ENCODE data around the gene CBX1. TPM values are rescaled to one million over a fixed set of nuclear protein-coding genes. Genes with fewer than 3 reads are reported as not detected.
"Not testable (repeated sequence)": the region's sequence is repeated elsewhere in the genome, so short reads cannot be mapped to it uniquely, and the experiment has no call there.

The CBX1 gene
- total and polyA plus RNA-seq, 2 of the 8 experiments (the other 6 are each of a cell fraction or from before 2014, with no cell fraction given): 38.7 to 173 TPM

DNA sequence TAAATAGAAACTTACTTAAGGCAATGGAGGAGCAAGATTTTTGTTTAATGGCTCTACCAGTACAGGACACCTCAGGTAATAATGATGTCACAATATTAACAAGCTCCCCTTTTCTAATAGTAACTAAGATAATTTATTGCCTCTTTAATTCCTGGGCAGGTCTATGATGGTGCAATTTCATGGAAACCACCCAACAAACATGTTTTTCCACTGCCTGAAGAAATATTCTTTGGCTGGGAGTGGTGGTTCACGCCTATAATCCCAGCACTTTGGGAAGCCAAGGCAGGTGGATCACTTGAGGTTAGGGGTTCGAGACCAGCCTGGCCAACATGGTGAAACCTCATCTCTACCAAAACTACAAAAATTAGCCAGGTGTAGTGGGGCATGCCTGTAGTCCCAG lies 33.5 kb downstream of the CBX1 start:
- Histone ChIP-seq H4K20me1 (replicated peaks in 1 of 2; ENCODE audit: control insufficient read depth in 1 of 2, insufficient read depth in 2 of 2, low read length in 2 of 2) (peaks cover 9 to 22% of the 10 kb centered on the region in 2 experiments), H3K36me3 (ENCODE audit: control insufficient read depth in 2 of 4, insufficient read depth in 4 of 4, low read length in 3 of 4) (peaks cover 8 to 53% (median 26%) of the 10 kb centered on the region in 4 experiments)
- not testable (repeated sequence) for H3K27me3 ChIP-seq (replicated peaks in 1 of 4; ENCODE audit: control insufficient read depth in 3 of 4, extremely low read depth in 1 of 4, insufficient read depth in 3 of 4, low read length in 3 of 4); FAIRE-seq; H4K5ac ChIP-seq (ENCODE audit: insufficient read length, low read depth, low read length); H3K4me2 ChIP-seq (ENCODE audit: insufficient read depth in 1 of 2, low read depth in 2 of 2, low read length in 2 of 2); H2BK120ac ChIP-seq (replicated peaks; ENCODE audit: low read depth, low read length); H2BK5ac ChIP-seq (ENCODE audit: low read depth, low read length); H4K8ac ChIP-seq (ENCODE audit: extremely low read depth, insufficient read depth, low read length); H3K79me1 ChIP-seq (ENCODE audit: low read depth, low read length); H4K91ac ChIP-seq (replicated peaks; ENCODE audit: insufficient read length, low read length); H3K23ac ChIP-seq (ENCODE audit: insufficient read length); H3K14ac ChIP-seq (ENCODE audit: insufficient read length); DNase-seq (ENCODE audit: low read depth in 1 of 2, low spot score in 2 of 2); H3K4me1 ChIP-seq (replicated peaks in 1 of 4; ENCODE audit: control insufficient read depth in 3 of 4, insufficient read depth in 4 of 4, low read length in 3 of 4); H3K23me2 ChIP-seq (ENCODE audit: low read depth, low read length); H3K9ac ChIP-seq (replicated peaks in 1 of 4; ENCODE audit: extremely low read depth in 1 of 4, low read depth in 3 of 4, low read length in 3 of 4); H3K4ac ChIP-seq (replicated peaks; ENCODE audit: insufficient read length, low read depth, low read length); H3K56ac ChIP-seq (replicated peaks; ENCODE audit: insufficient read length, low read depth, low read length); H3K18ac ChIP-seq (ENCODE audit: extremely low read depth, low read length); H3K9me3 ChIP-seq (ENCODE audit: insufficient read depth in 2 of 2, low read depth in 1 of 2, low read length in 1 of 2); H3K4me3 ChIP-seq (ENCODE audit: extremely low read depth in 1 of 4, insufficient read depth in 2 of 4, low read depth in 3 of 4, low read length in 4 of 4); H2AFZ ChIP-seq (ENCODE audit: low read length); H2AK5ac ChIP-seq (ENCODE audit: low read depth, low read length); H3K27ac ChIP-seq (ENCODE audit: low read depth, low read length); H2BK15ac ChIP-seq (ENCODE audit: low read length); H3K79me2 ChIP-seq (ENCODE audit: control insufficient read depth in 1 of 2, insufficient read depth in 2 of 2, low read length in 2 of 2); H2BK12ac ChIP-seq (ENCODE audit: low read depth, low read length); H2BK20ac ChIP-seq (ENCODE audit: low read length)
- POLR2A ChIA-PET (ENCODE audit: partially characterized antibody): interaction anchor here (1.0 to 41.8 kb wide), 11 partner anchors 10 to 97 kb away, joined by 3 to 1227 read pairs (median 5); partner anchors contain the start of genes CDK5RAP3, COPZ2, NFE2L1 and SNX11
- CTCF ChIA-PET (ENCODE audit: partially characterized antibody): interaction anchor here (0.5 to 5.9 kb wide), 29 partner anchors 10 to 225 kb away, joined by 3 to 78 read pairs (median 6); partner anchors contain the start of genes COPZ2 and NFE2L1
- WGBS, 2 experiments (ENCODE audit: extremely low coverage in 1 of 2, insufficient coverage in 1 of 2, insufficient read length in 1 of 2, insufficient replicate concordance in 2 of 2, low coverage in 1 of 2, low lambda C conversion rate in 2 of 2, missing lambda C conversion rate in 1 of 2): 86% methylated on average over 2 of the region's 2 CpGs; no CpG with 5 or more reads in 1 of the 2 experiments
